ENCODE results near the gene CCDC191. TPM values are rescaled to one million over a fixed set of nuclear protein-coding genes. Genes with fewer than 3 reads are reported as not detected.

CCDC191 gene
- total and polyA plus RNA-seq, 4 experiments from 2014 or later: 1.3 to 7.1 (median 3.9) TPM

- peaks cover 48% of the 10 kb centered on the region for H3K36me3 ChIP-seq (ENCODE audit: insufficient read depth, low read length)
- no peaks in the 10 kb centered on the region for H3K9me3 Mint-ChIP-seq
- CTCF ChIA-PET (ENCODE audit: partially characterized antibody): no interaction called here
- H3K36me3 Mint-ChIP-seq: peaks cover 69 to 93% of the 10 kb centered on the region in 2 donors
- H3K4me3 ChIP-seq (ENCODE audit: low read length in 2 of 2): no peak overlapping the region
- H3K27ac ChIP-seq (ENCODE audit: low read depth, low read length): no peak overlapping the region
- no peaks in the 10 kb centered on the region for H3K9me3 ChIP-seq (ENCODE audit: control insufficient read depth in 1 of 2, low read length in 2 of 2)
- DNase-seq: no peak
- H3K27ac Mint-ChIP-seq: peak overlapping the region in 1 of 7 donors; percentile 68
- intact Hi-C loops (cut with micrococcal nuclease): no loop called here
- no peak overlapping the region for H3K4me3 Mint-ChIP-seq
- no peaks in the 10 kb centered on the region for H3K4me1 Mint-ChIP-seq
- no peaks in the 10 kb centered on the region for H3K27me3 ChIP-seq (ENCODE audit: insufficient read depth, low read length)
- POLR2A ChIA-PET (ENCODE audit: partially characterized antibody): no interaction called here
- no peaks in the 10 kb centered on the region for H3K4me1 ChIP-seq (ENCODE audit: insufficient read depth, low read length)
- H3K27me3 Mint-ChIP-seq: no peaks in the 10 kb centered on the region
These were observed 23.9 kb upstream of the CCDC191 start for GRCh38 chr3:114080201-114080600.

GRCh38 chr3:114079761-114080160 lies 23.4 kb upstream of the CCDC191 start:
- no peaks in the 10 kb centered on the region for H3K4me1 Mint-ChIP-seq
- intact Hi-C loops (cut with micrococcal nuclease): no loop called here
- peak overlapping the region in 3 of 7 donors; percentile 2 to 68 (median 26) for H3K27ac Mint-ChIP-seq
- Histone ChIP-seq H3K4me1 (ENCODE audit: insufficient read depth, low read length) (no peaks in the 10 kb centered on the region), H3K27ac (ENCODE audit: low read depth, low read length) (no peak overlapping the region), H3K27me3 (ENCODE audit: insufficient read depth, low read length) (no peaks in the 10 kb centered on the region), H3K4me3 (ENCODE audit: low read length in 2 of 2) (no peak overlapping the region), H3K9me3 (ENCODE audit: control insufficient read depth in 1 of 2, low read length in 2 of 2) (no peaks in the 10 kb centered on the region), H3K36me3 (ENCODE audit: insufficient read depth, low read length) (peaks cover 52% of the 10 kb centered on the region)
- H3K4me3 Mint-ChIP-seq: no peak overlapping the region
- ChIA-PET POLR2A (ENCODE audit: partially characterized antibody) (no interaction called here), CTCF (ENCODE audit: partially characterized antibody) (no interaction called here)
- H3K9me3 Mint-ChIP-seq: no peaks in the 10 kb centered on the region
- no peaks in the 10 kb centered on the region for H3K27me3 Mint-ChIP-seq
- peaks cover 72 to 93% of the 10 kb centered on the region in 2 donors for H3K36me3 Mint-ChIP-seq
- DNase-seq: no peak

GRCh38 chr3:114078126-114078525 lies 21.8 kb upstream of the CCDC191 start:
- POLR2A ChIA-PET (ENCODE audit: partially characterized antibody): no interaction called here
- Mint-ChIP-seq H3K27me3 (no peaks in the 10 kb centered on the region), H3K9me3 (no peaks in the 10 kb centered on the region), H3K36me3 (peaks cover 73 to 93% of the 10 kb centered on the region in 2 donors), H3K4me1 (peaks cover 0 to 2% (median 0%) of the 10 kb centered on the region in 4 donors), H3K27ac (no peak overlapping the region), H3K4me3 (no peak overlapping the region)
- Histone ChIP-seq H3K27ac (ENCODE audit: low read depth, low read length) (no peak overlapping the region), H3K4me1 (ENCODE audit: insufficient read depth, low read length) (no peaks in the 10 kb centered on the region), H3K9me3 (ENCODE audit: control insufficient read depth in 1 of 2, low read length in 2 of 2) (no peaks in the 10 kb centered on the region), H3K36me3 (ENCODE audit: insufficient read depth, low read length) (peaks cover 63% of the 10 kb centered on the region), H3K27me3 (ENCODE audit: insufficient read depth, low read length) (no peaks in the 10 kb centered on the region), H3K4me3 (ENCODE audit: low read length in 2 of 2) (no peak overlapping the region)
- intact Hi-C loops (cut with micrococcal nuclease): no loop called here
- no peak for DNase-seq
- CTCF ChIA-PET (ENCODE audit: partially characterized antibody): no interaction called here

GRCh38 chr3:114076711-114077110 lies 20.4 kb upstream of the CCDC191 start:
- peaks cover 74% of the 10 kb centered on the region for H3K36me3 ChIP-seq (ENCODE audit: insufficient read depth, low read length)
- ChIA-PET CTCF (ENCODE audit: partially characterized antibody) (no interaction called here), POLR2A (ENCODE audit: partially characterized antibody) (no interaction called here)
- no peak for DNase-seq
- H3K4me1 ChIP-seq (ENCODE audit: insufficient read depth, low read length): no peaks in the 10 kb centered on the region
- H3K27me3 ChIP-seq (ENCODE audit: insufficient read depth, low read length): no peaks in the 10 kb centered on the region
- no peaks in the 10 kb centered on the region for H3K9me3 Mint-ChIP-seq
- no peaks in the 10 kb centered on the region for H3K9me3 ChIP-seq (ENCODE audit: control insufficient read depth in 1 of 2, low read length in 2 of 2)
- H3K36me3 Mint-ChIP-seq: peaks cover 77 to 92% of the 10 kb centered on the region in 2 donors
- peaks cover 0 to 2% (median 0%) of the 10 kb centered on the region in 4 donors for H3K4me1 Mint-ChIP-seq
- H3K27me3 Mint-ChIP-seq: no peaks in the 10 kb centered on the region
- no peak overlapping the region for H3K4me3 Mint-ChIP-seq
- no peak overlapping the region for H3K27ac ChIP-seq (ENCODE audit: low read depth, low read length)
- no peak overlapping the region for H3K27ac Mint-ChIP-seq
- H3K4me3 ChIP-seq (ENCODE audit: low read length in 2 of 2): no peak overlapping the region
- intact Hi-C loops (cut with micrococcal nuclease): no loop called here

GRCh38 chr3:114071786-114072185 lies 15.5 kb upstream of the CCDC191 start:
- DNase-seq: no peak
- ChIA-PET CTCF (ENCODE audit: partially characterized antibody) (interaction anchor here (0.8 to 1.3 kb wide), 2 partner anchors 8 to 14 kb away, joined by 3 read pairs; no protein-coding TSS in a partner anchor), POLR2A (ENCODE audit: partially characterized antibody) (interaction anchor here (0.7 kb wide), 1 partner anchor 14 kb away, joined by 3 read pairs; no protein-coding TSS in a partner anchor)
- H3K4me3 ChIP-seq (ENCODE audit: low read length in 2 of 2): no peak overlapping the region
- H3K36me3 ChIP-seq (ENCODE audit: insufficient read depth, low read length): peaks cover 58% of the 10 kb centered on the region
- H3K27ac ChIP-seq (ENCODE audit: low read depth, low read length): no peak overlapping the region
- Mint-ChIP-seq H3K27me3 (no peaks in the 10 kb centered on the region), H3K36me3 (peaks cover 64 to 87% of the 10 kb centered on the region in 2 donors), H3K4me1 (peaks cover 0 to 5% (median 0%) of the 10 kb centered on the region in 4 donors), H3K9me3 (peaks cover 0 to 1% (median 0%) of the 10 kb centered on the region in 8 donors), H3K27ac (peak overlapping the region in 2 of 7 donors; percentile 13 to 57), H3K4me3 (peak overlapping the region in 1 of 8 donors; percentile 1)
- intact Hi-C loops (cut with micrococcal nuclease): no loop called here
- no peaks in the 10 kb centered on the region for H3K9me3 ChIP-seq (ENCODE audit: control insufficient read depth in 1 of 2, low read length in 2 of 2)
- no peaks in the 10 kb centered on the region for H3K27me3 ChIP-seq (ENCODE audit: insufficient read depth, low read length)
- H3K4me1 ChIP-seq (ENCODE audit: insufficient read depth, low read length): no peaks in the 10 kb centered on the region

GRCh38 chr3:114068336-114068735 lies 12.0 kb upstream of the CCDC191 start:
- no peak overlapping the region for H3K4me3 ChIP-seq (ENCODE audit: low read length in 2 of 2)
- Mint-ChIP-seq H3K9me3 (peaks cover 0 to 1% (median 0%) of the 10 kb centered on the region in 8 donors), H3K4me1 (peaks cover 2 to 10% (median 5%) of the 10 kb centered on the region in 4 donors), H3K36me3 (peaks cover 51 to 77% of the 10 kb centered on the region in 2 donors), H3K4me3 (no peak overlapping the region), H3K27me3 (no peaks in the 10 kb centered on the region), H3K27ac (peak overlapping the region in 1 of 7 donors; percentile 47)
- ChIA-PET POLR2A (ENCODE audit: partially characterized antibody) (no interaction called here), CTCF (ENCODE audit: partially characterized antibody) (no interaction called here)
- H3K9me3 ChIP-seq (ENCODE audit: control insufficient read depth in 1 of 2, low read length in 2 of 2): no peaks in the 10 kb centered on the region
- H3K27me3 ChIP-seq (ENCODE audit: insufficient read depth, low read length): no peaks in the 10 kb centered on the region
- no peak for DNase-seq
- no peak overlapping the region for H3K27ac ChIP-seq (ENCODE audit: low read depth, low read length)
- no peaks in the 10 kb centered on the region for H3K4me1 ChIP-seq (ENCODE audit: insufficient read depth, low read length)
- intact Hi-C loops (cut with micrococcal nuclease): no loop called here
- H3K36me3 ChIP-seq (ENCODE audit: insufficient read depth, low read length): peaks cover 43% of the 10 kb centered on the region

- H3K36me3 ChIP-seq (ENCODE audit: insufficient read depth, low read length): peaks cover 39% of the 10 kb centered on the region
- no peaks in the 10 kb centered on the region for H3K27me3 Mint-ChIP-seq
- intact Hi-C loops (cut with micrococcal nuclease): no loop called here
- ChIA-PET CTCF (ENCODE audit: partially characterized antibody) (interaction anchor here (0.8 kb wide), 1 partner anchor 353 kb away, joined by 3 read pairs; no protein-coding TSS in a partner anchor), POLR2A (ENCODE audit: partially characterized antibody) (no interaction called here)
- no peak overlapping the region for H3K4me3 ChIP-seq (ENCODE audit: low read length in 2 of 2)
- no peaks in the 10 kb centered on the region for H3K4me1 ChIP-seq (ENCODE audit: insufficient read depth, low read length)
- H3K4me3 Mint-ChIP-seq: no peak overlapping the region
- H3K9me3 ChIP-seq (ENCODE audit: control insufficient read depth in 1 of 2, low read length in 2 of 2): no peaks in the 10 kb centered on the region
- H3K9me3 Mint-ChIP-seq: peaks cover 0 to 1% (median 0%) of the 10 kb centered on the region in 8 donors
- H3K27ac ChIP-seq (ENCODE audit: low read depth, low read length): no peak overlapping the region
- no peak for DNase-seq
- H3K4me1 Mint-ChIP-seq: peaks cover 5 to 12% (median 7%) of the 10 kb centered on the region in 4 donors
- no peaks in the 10 kb centered on the region for H3K27me3 ChIP-seq (ENCODE audit: insufficient read depth, low read length)
- peak overlapping the region in 1 of 7 donors; percentile 47 for H3K27ac Mint-ChIP-seq
- H3K36me3 Mint-ChIP-seq: peaks cover 47 to 74% of the 10 kb centered on the region in 2 donors
These were observed 11.5 kb upstream of the CCDC191 start for GRCh38 chr3:114067804-114068203.

Data from CD4-positive, alpha-beta memory T cell (primary cell).